OCI-LY1 (cell line): Measurements from ENCODE around the gene CSNK2A3.

Source experiments
- H2AFZ ChIP-seq: fragments of 200-600 bp; sonication (generic), shearing (Covaris generic); 2 replicates; pipeline ENCODE4 v1.6.0; 2014; ENCODE audit warnings: antibody characterized with exemption, mild to moderate bottlenecking, low read length
- H3F3A ChIP-seq: fragments of 200-600 bp; sonication (generic), shearing (Covaris generic); 2 replicates; pipeline ENCODE4 v1.6.0; 2014; ENCODE audit warnings: mild to moderate bottlenecking, antibody characterized with exemption, low read length, moderate library complexity; ENCODE audit not compliant: insufficient read depth
- H3K27ac ChIP-seq: fragments of 200-600 bp; sonication (generic); 2 replicates; pipeline ENCODE4 v1.5.1; 2014; ENCODE audit warnings: low read length, mixed run types, mild to moderate bottlenecking, low read depth; ENCODE audit not compliant: poor library complexity, severe bottlenecking
- H3K27me3 ChIP-seq: fragments of 200-600 bp; sonication (generic); 2 replicates; pipeline ENCODE4 v1.6.0; 2014; ENCODE audit warnings: antibody characterized with exemption, mild to moderate bottlenecking, low read length, moderate library complexity; ENCODE audit not compliant: insufficient read depth
- H3K36me3 ChIP-seq: fragments of 200-600 bp; sonication (generic); 2 replicates; pipeline ENCODE4 v1.6.1; 2014; ENCODE audit warnings: mild to moderate bottlenecking, antibody characterized with exemption, low read length, moderate library complexity, mixed read lengths; ENCODE audit not compliant: insufficient read depth
- H3K4me1 ChIP-seq: fragments of 200-600 bp; sonication (generic); 2 replicates; pipeline ENCODE4 v1.5.1; 2014; ENCODE audit warnings: mild to moderate bottlenecking, low read length, moderate library complexity; ENCODE audit not compliant: insufficient read depth, severe bottlenecking
- H3K4me2 ChIP-seq: fragments of 200-600 bp; sonication (generic), shearing (Covaris generic); 2 replicates; pipeline ENCODE4 v1.6.1; 2014; ENCODE audit warnings: low read length
- H3K4me3 ChIP-seq: fragments of 200-600 bp; sonication (generic); 2 replicates; pipeline ENCODE4 v1.5.1; 2014; ENCODE audit warnings: low read length, low read depth, mild to moderate bottlenecking, mixed read lengths; ENCODE audit not compliant: poor library complexity, severe bottlenecking
- H3K79me2 ChIP-seq: fragments of 200-600 bp; shearing (Covaris generic); 2 replicates; pipeline ENCODE4 v1.6.1; 2016; ENCODE audit warnings: mixed run types, low read length, mixed read lengths; ENCODE audit not compliant: insufficient read depth
- H3K9ac ChIP-seq: fragments of 200-600 bp; sonication (generic), shearing (Covaris generic); 2 replicates; pipeline ENCODE4 v1.6.1; 2014; ENCODE audit warnings: mild to moderate bottlenecking, low read length, mixed read lengths
- H3K9me2 ChIP-seq: fragments of 200-600 bp; sonication (generic), shearing (Covaris generic); 2 replicates; pipeline ENCODE4 v1.6.1; 2014; ENCODE audit warnings: low read depth, mild to moderate bottlenecking, low read length, mixed read lengths
- H3K9me3 ChIP-seq: fragments of 200-600 bp; shearing (Covaris generic); 2 replicates; pipeline ENCODE4 v1.6.1; 2014; ENCODE audit warnings: low read length, mixed read lengths
- H4K20me1 ChIP-seq: fragments of 200-600 bp; sonication (generic), shearing (Covaris generic); 2 replicates; pipeline ENCODE4 v1.6.0; 2016; ENCODE audit warnings: mild to moderate bottlenecking, low read length; ENCODE audit not compliant: insufficient read depth
- CTCF ChIP-seq: fragments of 200-600 bp; sonication (generic), shearing (Covaris generic); IDR thresholded peaks from 2 replicates; pipeline ENCODE4 v1.5.1; 2017; ENCODE audit warnings: mild to moderate bottlenecking, antibody characterized with exemption, low read length, moderate library complexity, mixed read lengths
- EZH2 ChIP-seq: fragments of 200-600 bp; sonication (generic), shearing (Covaris generic); IDR thresholded peaks from 2 replicates; pipeline ENCODE4 v1.8.0; 2017; ENCODE audit warnings: borderline replicate concordance, mixed run types, mild to moderate bottlenecking, antibody characterized with exemption, low read length, moderate library complexity, mixed read lengths

Gene CSNK2A3

DNA sequence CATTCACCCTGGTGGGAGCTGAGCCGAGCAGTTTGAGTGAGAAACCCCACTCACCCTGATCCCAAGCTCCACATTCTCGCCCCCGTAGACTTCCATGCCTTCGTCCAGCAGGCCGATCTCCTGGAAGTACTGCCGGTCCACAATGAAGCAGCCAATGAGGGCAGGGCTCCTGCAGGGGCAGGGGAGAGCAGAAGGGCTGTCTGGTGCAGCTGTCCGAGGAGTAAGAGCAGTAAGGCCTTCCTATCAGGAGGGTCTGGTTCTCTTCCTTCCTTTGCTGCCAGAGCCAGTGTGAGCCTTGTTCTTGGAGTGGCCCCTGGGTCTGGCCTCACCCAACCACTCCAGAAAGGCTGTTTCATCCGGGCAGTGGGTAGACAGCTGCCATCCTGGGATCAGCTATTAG, 19.4 kb upstream of the CSNK2A3 start:
- TF ChIP-seq EZH2 (no peak), CTCF (no peak)

GRCh38 chr11:11370962-11371303, 17.9 kb upstream of the CSNK2A3 start:
- no peaks in the 10 kb centered on the region for H4K20me1 ChIP-seq
- no peaks in the 10 kb centered on the region for H3K79me2 ChIP-seq
- TF ChIP-seq CTCF, result no peak
- TF ChIP-seq EZH2, result no peak

More for the DNA sequence above, 19.4 kb upstream of the CSNK2A3 start:
- Histone ChIP-seq H2AFZ (no peak overlapping the region), H3K9me2 (no peaks in the 10 kb centered on the region), H3K4me3 (no peak overlapping the region), H3F3A (no peaks in the 10 kb centered on the region), H3K79me2 (no peaks in the 10 kb centered on the region), H3K27ac (no peak overlapping the region), H4K20me1 (no peaks in the 10 kb centered on the region), H3K9me3 (no peaks in the 10 kb centered on the region), H3K36me3 (no peaks in the 10 kb centered on the region), H3K4me2 (no peak overlapping the region), H3K4me1 (no peaks in the 10 kb centered on the region), H3K9ac (no peak overlapping the region), H3K27me3 (no peaks in the 10 kb centered on the region)

GRCh38 chr11:11370255-11370961, 17.4 kb upstream of the CSNK2A3 start:
- H3K9me3 ChIP-seq, result no peaks in the 10 kb centered on the region
- no peaks in the 10 kb centered on the region for H3K27me3 ChIP-seq
- H3K9me2 ChIP-seq, result no peaks in the 10 kb centered on the region
- H2AFZ ChIP-seq, result no peak overlapping the region
- H3K27ac ChIP-seq, result no peak overlapping the region
- H3K4me1 ChIP-seq, result no peaks in the 10 kb centered on the region
- no peaks in the 10 kb centered on the region for H3F3A ChIP-seq
- no peak overlapping the region for H3K9ac ChIP-seq
- H3K4me3 ChIP-seq, result no peak overlapping the region
- no peaks in the 10 kb centered on the region for H3K36me3 ChIP-seq
- TF ChIP-seq EZH2, result no peak
- TF ChIP-seq CTCF, result no peak
- H3K4me2 ChIP-seq, result no peak overlapping the region
- H3K79me2 ChIP-seq, result no peaks in the 10 kb centered on the region
- no peaks in the 10 kb centered on the region for H4K20me1 ChIP-seq

More at GRCh38 chr11:11370962-11371303, 17.9 kb upstream of the CSNK2A3 start:
- no peaks in the 10 kb centered on the region for H3K36me3 ChIP-seq
- H3K27me3 ChIP-seq, result no peaks in the 10 kb centered on the region
- H3F3A ChIP-seq, result no peaks in the 10 kb centered on the region
- H2AFZ ChIP-seq, result no peak overlapping the region
- no peak overlapping the region for H3K4me3 ChIP-seq
- H3K9me2 ChIP-seq, result no peaks in the 10 kb centered on the region
- H3K4me2 ChIP-seq, result no peak overlapping the region
- H3K9ac ChIP-seq, result no peak overlapping the region
- no peak overlapping the region for H3K27ac ChIP-seq
- H3K4me1 ChIP-seq, result no peaks in the 10 kb centered on the region
- H3K9me3 ChIP-seq, result no peaks in the 10 kb centered on the region
